Measurements from ENCODE around the gene PLPP4. TPM values are rescaled to one million over a fixed set of nuclear protein-coding genes. Genes with fewer than 3 reads are reported as not detected.

The PLPP4 gene
- total RNA-seq, 2 experiments from 2014 or later = not detected

- peaks cover 21% of the 10 kb centered on the region for H3K27me3 Mint-ChIP-seq
- POLR2A ChIA-PET = no interaction called here
Observed at GRCh38 chr10:120433141-120433540, 23.9 kb upstream of the PLPP4 start.

GRCh38 chr10:120436439-120437112 is 20.5 kb upstream of the PLPP4 start:
- H3K36me3 Mint-ChIP-seq = no peaks in the 10 kb centered on the region
- H3K27me3 Mint-ChIP-seq = peaks cover 13% of the 10 kb centered on the region
- DNase-seq = no peak
- no peaks in the 10 kb centered on the region for H3K9me3 Mint-ChIP-seq
- POLR2A ChIA-PET = no interaction called here
- H3K27ac Mint-ChIP-seq = no peak overlapping the region
- peaks cover 2% of the 10 kb centered on the region for H3K4me1 Mint-ChIP-seq
- H3K4me3 Mint-ChIP-seq = no peak overlapping the region
- no peak for ATAC-seq (ENCODE audit: low read depth)

More at GRCh38 chr10:120433141-120433540, 23.9 kb upstream of the PLPP4 start:
- ATAC-seq (ENCODE audit: low read depth) (no peak), DNase-seq (no peak)
- Mint-ChIP-seq H3K36me3 (no peaks in the 10 kb centered on the region), H3K9me3 (no peaks in the 10 kb centered on the region), H3K4me1 (peaks cover 11% of the 10 kb centered on the region), H3K27ac (no peak overlapping the region), H3K4me3 (no peak overlapping the region)

GRCh38 chr10:120437541-120437940 is 19.5 kb upstream of the PLPP4 start:
- no peak overlapping the region for H3K4me3 Mint-ChIP-seq
- H3K4me1 Mint-ChIP-seq = no peaks in the 10 kb centered on the region
- POLR2A ChIA-PET = no interaction called here
- no peaks in the 10 kb centered on the region for H3K36me3 Mint-ChIP-seq
- DNase-seq (no peak), ATAC-seq (ENCODE audit: low read depth) (no peak)
- peaks cover 6% of the 10 kb centered on the region for H3K27me3 Mint-ChIP-seq
- no peaks in the 10 kb centered on the region for H3K9me3 Mint-ChIP-seq
- no peak overlapping the region for H3K27ac Mint-ChIP-seq

- Mint-ChIP-seq H3K4me1 (no peaks in the 10 kb centered on the region), H3K4me3 (no peak overlapping the region), H3K27ac (no peak overlapping the region), H3K27me3 (peaks cover 21% of the 10 kb centered on the region), H3K9me3 (peaks cover 2% of the 10 kb centered on the region), H3K36me3 (no peaks in the 10 kb centered on the region)
- DNase-seq = no peak
- POLR2A ChIA-PET = no interaction called here
- no peak for ATAC-seq (ENCODE audit: low read depth)
Observed at GRCh38 chr10:120451968-120452367, 5.1 kb upstream of the PLPP4 start.

GRCh38 chr10:120453319-120453718 is 3.7 kb upstream of the PLPP4 start:
- POLR2A ChIA-PET = no interaction called here
- ATAC-seq (ENCODE audit: low read depth) (no peak), DNase-seq (no peak)
- no peaks in the 10 kb centered on the region for H3K9me3 Mint-ChIP-seq
- peaks cover 32% of the 10 kb centered on the region for H3K27me3 Mint-ChIP-seq
- no peaks in the 10 kb centered on the region for H3K36me3 Mint-ChIP-seq
- H3K27ac Mint-ChIP-seq = no peak overlapping the region
- H3K4me3 Mint-ChIP-seq = no peak overlapping the region
- H3K4me1 Mint-ChIP-seq = no peaks in the 10 kb centered on the region

- ATAC-seq (ENCODE audit: low read depth) = no peak
- H3K36me3 Mint-ChIP-seq = no peaks in the 10 kb centered on the region
- POLR2A ChIA-PET = no interaction called here
- H3K27ac Mint-ChIP-seq = no peak overlapping the region
- H3K27me3 Mint-ChIP-seq = peaks cover 37% of the 10 kb centered on the region
- H3K4me3 Mint-ChIP-seq = no peak overlapping the region
- H3K4me1 Mint-ChIP-seq = no peaks in the 10 kb centered on the region
- DNase-seq = no peak
- no peaks in the 10 kb centered on the region for H3K9me3 Mint-ChIP-seq
Observed at GRCh38 chr10:120453886-120454285, 3.1 kb upstream of the PLPP4 start.

GRCh38 chr10:120455004-120455403 is 2.0 kb upstream of the PLPP4 start:
- POLR2A ChIA-PET = no interaction called here
- DNase-seq = no peak
- Mint-ChIP-seq H3K27ac (no peak overlapping the region), H3K4me1 (no peaks in the 10 kb centered on the region), H3K36me3 (no peaks in the 10 kb centered on the region), H3K27me3 (peaks cover 46% of the 10 kb centered on the region), H3K9me3 (no peaks in the 10 kb centered on the region), H3K4me3 (no peak overlapping the region)
- no peak for ATAC-seq (ENCODE audit: low read depth)

GRCh38 chr10:120455606-120456005 is 1.4 kb upstream of the PLPP4 start:
- H3K27me3 Mint-ChIP-seq = peaks cover 47% of the 10 kb centered on the region
- DNase-seq (no peak), ATAC-seq (ENCODE audit: low read depth) (no peak)
- H3K4me3 Mint-ChIP-seq = no peak overlapping the region
- H3K4me1 Mint-ChIP-seq = no peaks in the 10 kb centered on the region
- POLR2A ChIA-PET = interaction anchor here (0.8 kb wide), 1 partner anchor 9 kb away, joined by 3 read pairs; no protein-coding TSS in a partner anchor
- H3K27ac Mint-ChIP-seq = no peak overlapping the region
- H3K36me3 Mint-ChIP-seq = no peaks in the 10 kb centered on the region
- no peaks in the 10 kb centered on the region for H3K9me3 Mint-ChIP-seq

GRCh38 chr10:120456143-120456625 is 843 bp upstream of the PLPP4 start:
- no peaks in the 10 kb centered on the region for H3K9me3 Mint-ChIP-seq
- H3K27me3 Mint-ChIP-seq = peaks cover 47% of the 10 kb centered on the region
- DNase-seq = no peak
- no peaks in the 10 kb centered on the region for H3K4me1 Mint-ChIP-seq
- no peaks in the 10 kb centered on the region for H3K36me3 Mint-ChIP-seq
- no peak overlapping the region for H3K27ac Mint-ChIP-seq
- POLR2A ChIA-PET = interaction anchor here (0.8 kb wide), 1 partner anchor 8 kb away, joined by 3 read pairs; no protein-coding TSS in a partner anchor
- no peak for ATAC-seq (ENCODE audit: low read depth)
- H3K4me3 Mint-ChIP-seq = peak overlapping the region; percentile 61

- Mint-ChIP-seq H3K9me3 (no peaks in the 10 kb centered on the region), H3K27ac (no peak overlapping the region), H3K4me1 (no peaks in the 10 kb centered on the region), H3K27me3 (peaks cover 47% of the 10 kb centered on the region), H3K4me3 (peak overlapping the region; percentile 19), H3K36me3 (no peaks in the 10 kb centered on the region)
- ATAC-seq (ENCODE audit: low read depth) (no peak), DNase-seq (no peak)
- POLR2A ChIA-PET = no interaction called here
Observed at GRCh38 chr10:120457431-120458172, 575 bp downstream of the PLPP4 start.

GRCh38 chr10:120458432-120458831 is 1.4 kb downstream of the PLPP4 start:
- H3K4me1 Mint-ChIP-seq = no peaks in the 10 kb centered on the region
- POLR2A ChIA-PET = interaction anchor here (0.6 kb wide), 1 partner anchor 9 kb away, joined by 3 read pairs; no protein-coding TSS in a partner anchor
- peaks cover 47% of the 10 kb centered on the region for H3K27me3 Mint-ChIP-seq
- no peaks in the 10 kb centered on the region for H3K9me3 Mint-ChIP-seq
- DNase-seq (no peak), ATAC-seq (ENCODE audit: low read depth) (no peak)
- H3K27ac Mint-ChIP-seq = no peak overlapping the region
- H3K36me3 Mint-ChIP-seq = no peaks in the 10 kb centered on the region
- H3K4me3 Mint-ChIP-seq = no peak overlapping the region

GRCh38 chr10:120459185-120459584 is 2.2 kb downstream of the PLPP4 start:
- Mint-ChIP-seq H3K9me3 (no peaks in the 10 kb centered on the region), H3K27ac (no peak overlapping the region), H3K4me1 (no peaks in the 10 kb centered on the region), H3K36me3 (no peaks in the 10 kb centered on the region), H3K4me3 (no peak overlapping the region), H3K27me3 (peaks cover 46% of the 10 kb centered on the region)
- ATAC-seq (ENCODE audit: low read depth) (no peak), DNase-seq (no peak)
- POLR2A ChIA-PET = no interaction called here

- no peak overlapping the region for H3K4me3 Mint-ChIP-seq
- ATAC-seq (ENCODE audit: low read depth) (no peak), DNase-seq (no peak)
- POLR2A ChIA-PET = no interaction called here
- H3K4me1 Mint-ChIP-seq = no peaks in the 10 kb centered on the region
- H3K9me3 Mint-ChIP-seq = no peaks in the 10 kb centered on the region
- no peaks in the 10 kb centered on the region for H3K36me3 Mint-ChIP-seq
- no peak overlapping the region for H3K27ac Mint-ChIP-seq
- peaks cover 41% of the 10 kb centered on the region for H3K27me3 Mint-ChIP-seq
Observed at GRCh38 chr10:120460186-120460585, 3.2 kb downstream of the PLPP4 start.

- POLR2A ChIA-PET = no interaction called here
- no peak for DNase-seq
- Mint-ChIP-seq H3K27ac (no peak overlapping the region), H3K4me1 (no peaks in the 10 kb centered on the region), H3K27me3 (peaks cover 38% of the 10 kb centered on the region), H3K4me3 (no peak overlapping the region), H3K9me3 (no peaks in the 10 kb centered on the region), H3K36me3 (no peaks in the 10 kb centered on the region)
- ATAC-seq (ENCODE audit: low read depth) = no peak
Observed at GRCh38 chr10:120460776-120461175, 3.7 kb downstream of the PLPP4 start.
